GM18870 (cell line): ENCODE results near the gene NENF.

ENCODE experiments used
- ATAC-seq: cut with Tn5 transposase; IDR thresholded peaks from one replicate; pipeline ENCODE4 v1.9.1; 2021; ENCODE audit warnings: moderate library complexity; ENCODE audit not compliant: unreplicated experiment

NENF gene

GRCh38 chr1:212430955-212431394 is 1.7 kb upstream of the NENF start:
- ATAC-seq: no peak

GRCh38 chr1:212431644-212432043 is 1.1 kb upstream of the NENF start:
- no peak for ATAC-seq

GRCh38 chr1:212432272-212432660 is 454 bp upstream of the NENF start:
- no peak for ATAC-seq

- no peak for ATAC-seq
Observed at GRCh38 chr1:212433577-212434462, 1.1 kb downstream of the NENF start.

- ATAC-seq: no peak
Observed at GRCh38 chr1:212434992-212435391, 2.3 kb downstream of the NENF start.

- no peak for ATAC-seq
Observed at GRCh38 chr1:212437179-212437798, 4.6 kb downstream of the NENF start.

GRCh38 chr1:212438831-212439237 is 6.1 kb downstream of the NENF start:
- ATAC-seq: no peak

GRCh38 chr1:212440419-212440818 is 7.7 kb downstream of the NENF start:
- no peak for ATAC-seq

- ATAC-seq: no peak
Observed at GRCh38 chr1:212442408-212442807, 9.7 kb downstream of the NENF start.

- no peak for ATAC-seq
Observed at GRCh38 chr1:212446333-212446732, 13.6 kb downstream of the NENF start.

GRCh38 chr1:212447478-212447877 is 14.8 kb downstream of the NENF start:
- ATAC-seq: no peak

GRCh38 chr1:212450331-212450881 is 17.7 kb downstream of the NENF start:
- ATAC-seq: no peak

GRCh38 chr1:212451416-212452322 is 18.9 kb downstream of the NENF start:
- ATAC-seq: no peak

GRCh38 chr1:212452323-212453155 is 19.8 kb downstream of the NENF start:
- ATAC-seq: no peak

- no peak for ATAC-seq
Observed at GRCh38 chr1:212453156-212453857, 20.6 kb downstream of the NENF start.

GRCh38 chr1:212454741-212455140 is 22.0 kb downstream of the NENF start:
- no peak for ATAC-seq

GRCh38 chr1:212455401-212455800 is 22.7 kb downstream of the NENF start:
- no peak for ATAC-seq

- ATAC-seq: no peak
Observed at GRCh38 chr1:212455803-212456528, 23.2 kb downstream of the NENF start.
